ENCODE measurements around the gene SLCO2B1. TPM values are rescaled to one million over a fixed set of nuclear protein-coding genes. Genes with fewer than 3 reads are reported as not detected.

The SLCO2B1 gene
- total RNA-seq, 1 experiment from 2014 or later = 0.07 TPM

DNA sequence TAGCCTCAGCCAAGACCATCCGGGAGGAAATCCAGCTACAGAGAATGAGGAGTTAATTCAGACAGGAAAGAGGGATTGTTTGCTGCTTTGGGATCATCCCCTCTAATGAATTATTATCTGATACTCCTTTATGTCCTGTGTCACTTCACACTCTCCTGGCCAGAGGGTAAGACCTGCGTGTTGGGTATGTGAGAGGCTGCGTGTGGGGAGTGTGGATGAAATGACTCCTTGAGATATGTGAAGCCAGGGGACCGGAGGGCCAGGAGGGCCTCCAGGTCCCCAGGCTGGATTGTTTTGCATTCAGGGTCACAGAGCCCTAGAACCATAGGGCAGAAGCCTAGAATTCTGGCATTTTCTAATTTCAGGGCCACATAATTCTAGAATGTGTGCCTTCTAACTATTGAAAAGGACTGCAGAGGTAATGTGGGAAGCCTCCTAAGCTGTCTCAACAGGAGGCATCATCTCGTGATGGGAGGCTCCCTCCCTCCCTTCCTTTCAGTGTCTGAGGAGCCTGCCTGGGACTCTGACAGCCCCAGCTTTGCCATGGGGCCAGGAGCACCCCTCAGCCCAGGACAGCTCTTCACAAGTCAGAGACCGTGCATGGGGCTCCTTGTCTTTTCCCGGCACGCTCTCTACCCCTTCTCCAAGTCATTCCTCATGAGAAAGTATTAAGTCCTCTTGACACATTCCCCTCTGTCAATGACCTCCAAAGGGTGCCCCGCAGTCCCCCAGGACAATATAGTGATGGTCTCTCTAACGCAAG, 93.3 kb downstream of the SLCO2B1 start:
- H3K36me3 ChIP-seq (replicated peaks; ENCODE audit: control insufficient read depth, insufficient read depth, low read length) = no peaks in the 10 kb centered on the region
- no peak overlapping the region for H3K4me3 ChIP-seq (ENCODE audit: insufficient read depth, low read depth, low read length)
- peaks cover 54% of the 10 kb centered on the region for H3K27me3 ChIP-seq (ENCODE audit: control insufficient read depth, insufficient read depth, low read length)
- DNase-seq = no peak

DNA sequence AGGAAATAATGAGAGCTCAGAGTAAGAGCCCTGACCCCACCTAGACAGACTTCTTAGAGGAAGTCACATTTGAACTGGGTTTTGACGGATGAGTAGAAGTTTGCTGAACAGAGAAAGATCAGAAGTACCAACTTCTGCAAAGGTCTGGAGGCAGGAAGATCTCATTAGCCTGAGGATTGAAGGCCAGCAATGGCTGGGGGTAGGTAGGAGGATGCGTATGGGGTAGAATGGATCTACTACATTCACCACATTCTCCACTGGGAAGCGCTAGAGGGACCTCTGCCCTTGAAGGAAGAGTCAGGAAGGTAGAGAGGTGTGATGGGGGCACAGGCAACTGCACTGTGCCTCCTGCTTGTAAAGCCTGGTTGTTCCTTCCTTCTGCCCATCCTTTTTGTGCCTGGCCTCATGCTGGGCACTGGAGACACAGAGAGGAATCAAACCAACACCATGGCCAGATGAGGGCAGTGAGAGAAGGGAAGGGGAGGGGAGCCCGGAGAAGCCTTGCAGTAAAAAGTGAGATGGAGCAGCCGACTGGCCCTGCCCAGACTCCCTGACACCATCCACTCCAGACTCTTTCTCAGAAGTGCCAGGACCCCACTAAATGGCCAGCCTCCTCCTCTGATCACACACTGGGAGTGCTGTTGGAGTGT, 94.6 kb downstream of the SLCO2B1 start:
- H3K36me3 ChIP-seq (replicated peaks; ENCODE audit: control insufficient read depth, insufficient read depth, low read length) = no peaks in the 10 kb centered on the region
- H3K4me3 ChIP-seq (ENCODE audit: insufficient read depth, low read depth, low read length) = no peak overlapping the region
- peak; percentile 81 for DNase-seq
- H3K27me3 ChIP-seq (ENCODE audit: control insufficient read depth, insufficient read depth, low read length) = peaks cover 42% of the 10 kb centered on the region

DNA sequence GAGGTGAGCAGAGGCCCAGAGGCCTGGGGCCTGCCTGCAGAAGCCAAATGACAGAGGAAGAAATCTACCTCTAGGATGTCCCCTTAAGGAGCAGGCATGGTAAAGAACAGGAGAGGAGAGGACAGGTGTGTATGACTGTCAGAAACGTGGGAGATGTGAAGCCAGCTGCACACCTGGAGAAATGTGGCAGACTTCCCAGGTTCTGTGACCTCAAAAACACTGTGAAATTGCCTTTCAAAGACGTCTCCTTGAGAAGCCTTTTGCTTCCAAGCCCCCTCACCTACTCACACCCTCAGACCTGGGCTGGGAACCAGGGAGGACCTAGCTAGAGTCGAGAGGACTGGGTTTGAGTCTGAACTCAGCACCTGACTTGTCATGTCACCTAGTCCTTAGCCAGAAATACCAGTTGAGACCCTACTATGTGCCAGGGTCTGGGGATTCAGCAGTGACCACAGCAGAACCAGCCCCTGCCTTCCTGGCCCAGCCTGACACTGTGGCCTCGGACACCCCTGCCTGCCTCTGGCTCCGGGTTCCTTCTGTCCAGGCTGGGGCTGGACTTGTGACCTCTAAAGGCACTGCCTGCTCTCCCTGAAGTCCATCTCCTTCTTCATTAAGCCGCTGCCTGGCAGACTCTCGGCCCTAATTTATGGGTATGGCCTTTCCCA, 95.2 kb downstream of the SLCO2B1 start:
- H3K36me3 ChIP-seq (replicated peaks; ENCODE audit: control insufficient read depth, insufficient read depth, low read length) = no peaks in the 10 kb centered on the region
- no peak overlapping the region for H3K4me3 ChIP-seq (ENCODE audit: insufficient read depth, low read depth, low read length)
- no peak for DNase-seq
- peaks cover 36% of the 10 kb centered on the region for H3K27me3 ChIP-seq (ENCODE audit: control insufficient read depth, insufficient read depth, low read length)

DNA sequence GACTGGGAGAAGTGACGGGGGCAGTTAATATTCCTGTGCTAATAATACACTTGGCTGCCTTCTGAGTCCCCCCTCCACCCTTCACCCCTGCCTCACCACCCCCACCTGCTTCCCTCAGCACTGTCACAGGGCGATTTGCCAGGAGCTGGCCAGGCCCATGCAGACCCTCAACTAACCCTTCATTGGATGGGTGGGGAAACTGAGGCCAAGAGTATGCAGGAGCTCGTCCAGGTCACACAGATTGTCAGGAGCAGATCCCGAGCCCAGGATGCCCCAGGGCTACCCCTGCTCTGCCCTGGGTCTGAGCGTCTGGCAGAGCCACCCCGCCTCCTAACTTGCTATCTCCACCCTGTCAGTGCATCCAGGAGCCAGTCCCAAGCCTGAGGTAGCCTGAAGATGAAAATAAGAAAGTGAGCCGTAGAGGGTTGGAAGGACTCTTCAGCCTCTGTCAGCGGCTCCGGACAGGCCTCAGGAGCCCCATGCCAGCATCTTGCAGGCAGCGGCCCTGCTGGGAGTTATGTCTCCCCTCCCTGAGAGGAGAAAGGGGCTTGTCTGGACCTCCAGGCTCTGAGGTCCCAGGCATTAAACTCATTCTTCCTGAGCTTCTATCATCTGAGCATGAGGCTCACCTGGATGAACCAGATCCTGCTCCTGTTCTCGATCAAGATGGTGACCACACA, 95.9 kb downstream of the SLCO2B1 start:
- Histone ChIP-seq H3K27me3 (ENCODE audit: control insufficient read depth, insufficient read depth, low read length) (peaks cover 31% of the 10 kb centered on the region), H3K4me3 (ENCODE audit: insufficient read depth, low read depth, low read length) (no peak overlapping the region), H3K36me3 (replicated peaks; ENCODE audit: control insufficient read depth, insufficient read depth, low read length) (no peaks in the 10 kb centered on the region)
- DNase-seq = no peak

DNA sequence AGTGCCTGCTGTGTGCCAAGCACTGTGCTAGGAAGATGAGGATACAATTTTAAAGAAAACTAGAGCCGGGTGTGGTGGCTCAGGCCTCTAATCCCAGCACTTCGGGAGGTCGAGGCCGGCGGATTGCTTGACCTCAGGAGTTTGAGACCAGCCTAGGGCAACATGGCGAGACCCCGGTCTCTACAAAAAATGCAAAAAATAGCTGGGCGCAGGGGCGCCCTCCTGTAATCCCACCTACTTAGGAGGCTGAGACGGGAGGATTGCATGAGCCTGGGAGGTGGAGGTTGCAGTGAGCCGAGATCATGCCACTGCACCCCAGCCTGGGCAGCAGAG, 98.0 kb downstream of the SLCO2B1 start:
- no peak for DNase-seq
- H3K27me3 ChIP-seq (ENCODE audit: control insufficient read depth, insufficient read depth, low read length) = peaks cover 10% of the 10 kb centered on the region
- H3K4me3 ChIP-seq (ENCODE audit: insufficient read depth, low read depth, low read length) = no peak overlapping the region

DNA sequence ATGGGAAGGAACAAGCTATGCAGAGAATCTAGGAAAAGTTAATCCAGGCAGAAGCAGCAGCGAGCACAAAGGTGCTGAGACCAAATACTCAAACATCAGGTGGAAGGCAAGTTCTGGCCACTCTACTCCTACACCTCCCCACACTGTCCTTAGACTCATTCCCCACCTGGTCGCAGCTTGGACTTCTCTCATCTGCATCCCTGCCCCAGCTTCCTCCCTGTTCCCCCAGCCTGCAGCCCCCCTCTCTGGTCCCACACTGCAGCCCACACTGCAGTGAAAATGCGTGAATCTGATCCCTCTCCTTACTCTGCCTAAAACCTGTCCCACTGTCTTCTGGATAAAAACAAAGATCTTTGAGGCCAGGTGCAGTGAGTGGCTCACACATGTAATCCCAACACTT, 98.8 kb downstream of the SLCO2B1 start:
- H3K36me3 ChIP-seq (replicated peaks; ENCODE audit: control insufficient read depth, insufficient read depth, low read length) = no peaks in the 10 kb centered on the region
- H3K4me3 ChIP-seq (ENCODE audit: insufficient read depth, low read depth, low read length) = no peak overlapping the region
- no peak for DNase-seq
- H3K27me3 ChIP-seq (ENCODE audit: control insufficient read depth, insufficient read depth, low read length) = peaks cover 3% of the 10 kb centered on the region; the same call in 1 of the 2 replicates

More for the DNA sequence above, 98.0 kb downstream of the SLCO2B1 start:
- no peaks in the 10 kb centered on the region for H3K36me3 ChIP-seq (replicated peaks; ENCODE audit: control insufficient read depth, insufficient read depth, low read length)

DNA sequence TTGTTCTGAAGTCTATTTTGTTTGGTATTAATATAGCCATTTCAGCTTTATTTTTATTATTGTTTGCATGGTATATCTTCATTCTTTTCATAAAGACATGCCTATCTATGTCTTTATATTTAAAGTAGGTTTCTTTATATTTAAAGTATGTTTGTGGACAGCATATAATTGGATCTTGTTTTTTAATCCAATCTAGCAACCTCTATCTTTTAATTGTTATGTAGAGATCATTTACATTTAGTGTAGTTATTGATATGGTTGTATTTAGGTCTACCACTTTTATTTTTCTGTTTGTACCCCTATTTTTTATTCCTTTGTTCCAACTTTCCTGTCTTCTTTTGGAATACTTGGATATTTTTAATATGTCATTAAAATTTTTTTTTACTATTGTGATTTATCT, 103.4 kb downstream of the SLCO2B1 start:
- no peak for DNase-seq

More for the DNA sequence above, 103.4 kb downstream of the SLCO2B1 start:
- Histone ChIP-seq H3K4me3 (ENCODE audit: insufficient read depth, low read depth, low read length) (no peak overlapping the region), H3K36me3 (replicated peaks; ENCODE audit: control insufficient read depth, insufficient read depth, low read length) (no peaks in the 10 kb centered on the region), H3K27me3 (ENCODE audit: control insufficient read depth, insufficient read depth, low read length) (peaks cover 3% of the 10 kb centered on the region; the same call in 1 of the 2 replicates)

Other genes with a start within 250 kb of the SLCO2B1 start
- gene XRRA1, start 202.0 kb upstream of the SLCO2B1 start, total RNA-seq (2014; rRNA removed; shearing (Covaris generic)) = 11.1 and 12.1 TPM in 2 replicates
- gene SPCS2, start 201.8 kb upstream of the SLCO2B1 start, total RNA-seq (2014; rRNA removed; shearing (Covaris generic)) = 17.4 and 19.1 TPM in 2 replicates
- 11.0 and 15.3 TPM in 2 replicates for gene NEU3, start 162.2 kb upstream of the SLCO2B1 start, total RNA-seq (2014; rRNA removed; shearing (Covaris generic))
- gene OR2AT4, start 54.2 kb upstream of the SLCO2B1 start, total RNA-seq (2014; rRNA removed; shearing (Covaris generic)) = not detected in 2 replicates
- not detected in 2 replicates for gene TPBGL, start 89.7 kb downstream of the SLCO2B1 start, total RNA-seq (2014; rRNA removed; shearing (Covaris generic))
- 110 and 116 TPM in 2 replicates for gene ARRB1, start 200.6 kb downstream of the SLCO2B1 start, total RNA-seq (2014; rRNA removed; shearing (Covaris generic))
- 2,195 and 2,298 TPM in 2 replicates for gene RPS3, start 248.4 kb downstream of the SLCO2B1 start, total RNA-seq (2014; rRNA removed; shearing (Covaris generic))